Measurements from ENCODE around the gene CNGB1.
"Not testable (repeated sequence)": the region's sequence is repeated elsewhere in the genome, so short reads cannot be mapped to it uniquely, and the experiment has no call there.

CNGB1 gene

GRCh38 chr16:57846931-57847330, 124.0 kb downstream of the CNGB1 start:
- not testable (repeated sequence) for DNase-seq

- no peak for DNase-seq
Observed at GRCh38 chr16:57846078-57846697, 124.7 kb downstream of the CNGB1 start.

GRCh38 chr16:57845115-57845514, 125.8 kb downstream of the CNGB1 start:
- no peak for DNase-seq

- DNase-seq: no peak
Observed at GRCh38 chr16:57844416-57845030, 126.4 kb downstream of the CNGB1 start.

- no peak for DNase-seq
Observed at GRCh38 chr16:57843400-57843799, 127.5 kb downstream of the CNGB1 start.

GRCh38 chr16:57842601-57843000, 128.3 kb downstream of the CNGB1 start:
- no peak for DNase-seq

- DNase-seq: no peak
Observed at GRCh38 chr16:57840833-57841232, 130.1 kb downstream of the CNGB1 start.

- no peak for DNase-seq
Observed at GRCh38 chr16:57838161-57838560, 132.8 kb downstream of the CNGB1 start.

- no peak for DNase-seq
Observed at GRCh38 chr16:57837305-57838125, 133.4 kb downstream of the CNGB1 start.

GRCh38 chr16:57835439-57835838, 135.5 kb downstream of the CNGB1 start:
- not testable (repeated sequence) for DNase-seq

- DNase-seq: no peak
Observed at GRCh38 chr16:57834936-57835335, 136.0 kb downstream of the CNGB1 start.
